GM12878 (cell line): ENCODE results near the gene NUMB. TPM values are rescaled to one million over a fixed set of nuclear protein-coding genes. Genes with fewer than 3 reads are reported as not detected.
A peak's percentile ranks its signal among the peaks of the same experiment; 100 is the strongest.

Experiments used
- BMI1 ChIP-seq: fragments of 450-650 bp; IDR thresholded peaks from 2 replicates; pipeline ENCODE4 v1.6.1; 2016; ENCODE audit warnings: mild to moderate bottlenecking, moderate library complexity, borderline replicate concordance
- CHD2 ChIP-seq: IDR thresholded peaks from 2 replicates; pipeline ENCODE4 v1.6.1; 2011; ENCODE audit warnings: low read depth, low read length, improper control_type of control experiment, borderline replicate concordance
- CREB1 ChIP-seq: IDR thresholded peaks from 2 replicates; pipeline ENCODE4 v1.6.1; 2012; ENCODE audit warnings: low read depth, mild to moderate bottlenecking, inconsistent platforms
- E2F8 ChIP-seq: fragments of 450-650 bp; IDR thresholded peaks from 2 replicates; pipeline ENCODE4 v1.6.1; 2018; ENCODE audit warnings: mild to moderate bottlenecking, low read depth, moderate library complexity; ENCODE audit not compliant: partially characterized antibody
- HSF1 ChIP-seq: fragments of 150-350 bp; IDR thresholded peaks from 2 replicates; pipeline ENCODE4 v1.6.1; 2014; ENCODE audit warnings: mild to moderate bottlenecking, low read depth, low read length
- NBN ChIP-seq: fragments of 450-650 bp; IDR thresholded peaks from 2 replicates; pipeline ENCODE4 v1.6.1; 2016
- NFYB ChIP-seq: IDR thresholded peaks from 2 replicates; pipeline ENCODE4 v1.6.1; 2011; ENCODE audit warnings: low read depth, mild to moderate bottlenecking, low read length, improper control_type of control experiment, moderate library complexity; ENCODE audit not compliant: insufficient read depth
- PML ChIP-seq: IDR thresholded peaks from 2 replicates; pipeline ENCODE4 v1.6.1; 2012; ENCODE audit warnings: low read length, inconsistent platforms
- RAD21 ChIP-seq: IDR thresholded peaks from 2 replicates; pipeline ENCODE4 v1.6.1; 2011; ENCODE audit warnings: mild to moderate bottlenecking, low read depth, low read length, moderate library complexity; ENCODE audit not compliant: insufficient read depth
- RAD51 ChIP-seq: fragments of 450-650 bp; IDR thresholded peaks from 2 replicates; pipeline ENCODE4 v1.6.1; 2016; ENCODE audit warnings: moderate library complexity, mild to moderate bottlenecking, inconsistent platforms
- RUNX3 ChIP-seq: IDR thresholded peaks from 2 replicates; pipeline ENCODE4 v1.6.1; 2012; ENCODE audit warnings: low read length, inconsistent platforms
- SKIL ChIP-seq: fragments of 450-650 bp; IDR thresholded peaks from 2 replicates; pipeline ENCODE4 v1.6.1; 2017; ENCODE audit warnings: mild to moderate bottlenecking, low read depth, inconsistent platforms; ENCODE audit not compliant: poor library complexity, severe bottlenecking
- SMARCA5 ChIP-seq: fragments of 450-650 bp; IDR thresholded peaks from 2 replicates; pipeline ENCODE4 v1.6.1; 2017; ENCODE audit warnings: mild to moderate bottlenecking
- SUZ12 ChIP-seq: fragments of 200-600 bp; sonication (generic); IDR thresholded peaks from one replicate; pipeline ENCODE4 v1.6.1; 2018; ENCODE audit warnings: antibody characterized with exemption, mild to moderate bottlenecking; ENCODE audit not compliant: unreplicated experiment
- USF2 ChIP-seq: IDR thresholded peaks from 2 replicates; pipeline ENCODE4 v1.6.1; 2011; ENCODE audit warnings: low read depth, low read length, improper control_type of control experiment, borderline replicate concordance
- ZNF622 ChIP-seq: fragments of 450-650 bp; IDR thresholded peaks from 2 replicates; pipeline ENCODE4 v1.6.1; 2017; ENCODE audit warnings: mild to moderate bottlenecking, inconsistent platforms
- polyA plus RNA-seq, 11 experiments: library from polyadenylated mRNA; depleted of rRNA in 4 of 11; unstranded in 6 of 11; stranded (reverse) in 5 of 11; fragments of >200 nt; fragmentation: Nextera tagmentation in 4 of 11; fragmentation: Illumina TruSeq in 1 of 11; extraction: Ambion mirVana in 4 of 11; extraction: Trizol in 1 of 11; gene quantifications; 1 replicate in 1 of 11; 2 replicates in 10 of 11; pipeline versions ENCODE4 v1.2.1 to v1.2.3, GENCODE V29; 2011 to 2016; ENCODE audit warnings: inconsistent platforms in 2 of 11, missing spikeins in 2 of 11, low read depth in 1 of 11
- total RNA-seq, 4 experiments: library from RNA; depleted of rRNA in 3 of 4; stranded (reverse); fragments of >200 nt in 3 of 4; fragmentation: Illumina TruSeq in 1 of 4; extraction: Trizol in 1 of 4; gene quantifications; 2 replicates each; pipeline versions ENCODE4 v1.2.1 to v1.2.3, GENCODE V29; 2013 to 2021

Gene NUMB
- total and polyA plus RNA-seq, 10 of the 15 experiments (the other 5 are each of a cell fraction or from before 2014, with no cell fraction given): 22.0 to 147 (median 48.9) TPM

- TF ChIP-seq SKIL (peak; percentile 11), ZNF622 (no peak), NBN (peak; percentile 59; the same call in 1 of the 2 replicates), SMARCA5 (peak; percentile 68; the same call in 1 of the 2 replicates), HSF1 (no peak), CHD2 (no peak), BMI1 (peak; percentile 20; the same call in 1 of the 2 replicates), NFYB (no peak), RAD51 (no peak), RAD21 (no peak), SUZ12 (no peak), CREB1 (0 out of 2 replicates have a peak, but pooled peaks have one; percentile 8), RUNX3 (peak; percentile 56), USF2 (no peak), E2F8 (no peak), PML (no peak)
These were observed 5.8 kb downstream of the NUMB start (continued) for GRCh38 chr14:73452341-73453186.
